Measurements from ENCODE around the gene BMP2K. TPM values are rescaled to one million over a fixed set of nuclear protein-coding genes. Genes with fewer than 3 reads are reported as not detected.
"Not testable (repeated sequence)": the region's sequence is repeated elsewhere in the genome, so short reads cannot be mapped to it uniquely, and the experiment has no call there.

Gene BMP2K
- total and polyA plus RNA-seq, 3 donors from 2014 or later, result 64.9 to 110 (median 102) TPM

DNA sequence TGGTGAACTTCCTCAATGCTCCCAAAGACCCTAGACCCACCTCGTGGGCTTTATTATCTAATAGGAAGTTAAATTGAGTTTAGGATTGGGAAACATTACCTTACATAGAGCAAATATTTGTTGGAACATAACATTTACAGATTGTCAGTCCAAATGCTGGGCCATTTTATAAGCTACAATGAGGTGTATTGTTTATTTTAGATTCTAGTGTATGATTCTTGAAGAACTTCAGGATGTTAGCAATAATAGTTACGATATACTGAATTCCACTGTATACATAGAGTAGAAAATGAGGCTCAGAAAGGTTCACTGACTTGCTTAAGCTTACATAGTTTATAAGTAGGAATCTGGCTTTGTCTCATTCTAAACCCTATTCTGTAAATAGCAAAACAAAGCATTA lies 125.7 kb downstream of the BMP2K start:
- TF ChIP-seq, protein P1, sequence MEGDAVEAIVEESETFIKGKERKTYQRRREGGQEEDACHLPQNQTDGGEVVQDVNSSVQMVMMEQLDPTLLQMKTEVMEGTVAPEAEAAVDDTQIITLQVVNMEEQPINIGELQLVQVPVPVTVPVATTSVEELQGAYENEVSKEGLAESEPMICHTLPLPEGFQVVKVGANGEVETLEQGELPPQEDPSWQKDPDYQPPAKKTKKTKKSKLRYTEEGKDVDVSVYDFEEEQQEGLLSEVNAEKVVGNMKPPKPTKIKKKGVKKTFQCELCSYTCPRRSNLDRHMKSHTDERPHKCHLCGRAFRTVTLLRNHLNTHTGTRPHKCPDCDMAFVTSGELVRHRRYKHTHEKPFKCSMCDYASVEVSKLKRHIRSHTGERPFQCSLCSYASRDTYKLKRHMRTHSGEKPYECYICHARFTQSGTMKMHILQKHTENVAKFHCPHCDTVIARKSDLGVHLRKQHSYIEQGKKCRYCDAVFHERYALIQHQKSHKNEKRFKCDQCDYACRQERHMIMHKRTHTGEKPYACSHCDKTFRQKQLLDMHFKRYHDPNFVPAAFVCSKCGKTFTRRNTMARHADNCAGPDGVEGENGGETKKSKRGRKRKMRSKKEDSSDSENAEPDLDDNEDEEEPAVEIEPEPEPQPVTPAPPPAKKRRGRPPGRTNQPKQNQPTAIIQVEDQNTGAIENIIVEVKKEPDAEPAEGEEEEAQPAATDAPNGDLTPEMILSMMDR (IDR thresholded peaks at IDR 0.05), result no peak
- no peak for TF ChIP-seq POLR2A (IDR thresholded peaks at IDR 0.05)
- no peak for DNase-seq
- Histone ChIP-seq H3K4me1 (no peaks in the 10 kb centered on the region), H3K27me3 (no peaks in the 10 kb centered on the region), H3K36me3 (ENCODE audit: low read depth, missing control alignments) (no peaks in the 10 kb centered on the region), H3K9me3 (no peaks in the 10 kb centered on the region), H3K27ac (no peak overlapping the region), H3K4me3 (no peak overlapping the region)
- intact Hi-C loops (cut with DNase I; ENCODE audit: low total_unique reads), result no loop called here
- 80 to 93% methylated on average over 2 of the region's 2 CpGs for WGBS, 2 donors

DNA sequence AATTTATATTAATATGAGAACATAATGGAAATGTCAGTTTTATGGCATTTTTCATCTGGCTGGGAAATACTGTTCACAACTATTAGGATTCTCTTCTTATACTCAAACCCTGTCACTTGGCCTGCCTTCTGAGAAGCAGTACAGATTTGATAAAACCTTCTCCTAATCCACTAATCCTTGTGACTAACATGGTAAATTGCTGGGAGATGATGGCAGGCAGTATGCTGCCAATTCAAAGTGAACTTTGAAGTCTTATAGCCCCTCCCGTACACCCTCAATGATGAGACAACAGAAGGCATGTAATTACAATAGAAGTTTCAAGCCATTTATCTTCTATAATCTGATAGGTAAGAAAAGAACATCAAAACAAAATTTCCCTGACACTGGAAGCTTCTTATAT lies 126.1 kb downstream of the BMP2K start:
- no peak for TF ChIP-seq POLR2A (IDR thresholded peaks at IDR 0.05)
- TF ChIP-seq, protein P1 (IDR thresholded peaks at IDR 0.05), result no peak
- WGBS, 2 donors, result 81 to 100% methylated on average over 1 of the region's 1 CpG
- Histone ChIP-seq H3K36me3 (ENCODE audit: low read depth, missing control alignments) (no peaks in the 10 kb centered on the region), H3K27ac (no peak overlapping the region), H3K27me3 (no peaks in the 10 kb centered on the region), H3K9me3 (no peaks in the 10 kb centered on the region), H3K4me1 (no peaks in the 10 kb centered on the region), H3K4me3 (no peak overlapping the region)
- intact Hi-C loops (cut with DNase I; ENCODE audit: low total_unique reads), result no loop called here
- DNase-seq, result no peak

DNA sequence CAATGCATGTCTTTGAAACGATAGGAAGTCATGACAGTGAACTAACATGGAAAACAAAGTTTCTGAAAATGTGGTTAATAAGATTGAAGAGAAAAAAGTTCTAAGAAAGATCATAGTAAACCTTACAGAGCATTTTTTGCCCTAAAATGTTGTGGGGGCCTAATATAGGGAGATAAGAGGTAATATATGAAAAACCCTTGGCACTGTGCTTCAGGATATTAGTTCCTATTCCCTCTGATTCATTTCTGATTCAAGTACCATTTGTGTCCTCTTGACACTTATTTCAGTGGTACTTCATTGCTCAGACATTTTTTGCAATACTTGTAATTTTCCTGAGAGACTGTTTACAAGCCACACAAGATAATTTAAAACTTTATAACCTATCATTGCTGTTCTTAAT lies 128.0 kb downstream of the BMP2K start:
- DNase-seq, result no peak
- no peaks in the 10 kb centered on the region for H3K27me3 ChIP-seq
- H3K4me1 ChIP-seq, result no peaks in the 10 kb centered on the region
- TF ChIP-seq POLR2A (IDR thresholded peaks at IDR 0.05), result no peak
- TF ChIP-seq, protein P1 (IDR thresholded peaks at IDR 0.05), result no peak
- 63 to 65% methylated on average over 1 of the region's 1 CpG for WGBS, 2 donors
- no peaks in the 10 kb centered on the region for H3K9me3 ChIP-seq
- no peaks in the 10 kb centered on the region for H3K36me3 ChIP-seq (ENCODE audit: low read depth, missing control alignments)
- H3K4me3 ChIP-seq, result no peak overlapping the region
- no peak overlapping the region for H3K27ac ChIP-seq
- intact Hi-C loops (cut with DNase I; ENCODE audit: low total_unique reads), result no loop called here

DNA sequence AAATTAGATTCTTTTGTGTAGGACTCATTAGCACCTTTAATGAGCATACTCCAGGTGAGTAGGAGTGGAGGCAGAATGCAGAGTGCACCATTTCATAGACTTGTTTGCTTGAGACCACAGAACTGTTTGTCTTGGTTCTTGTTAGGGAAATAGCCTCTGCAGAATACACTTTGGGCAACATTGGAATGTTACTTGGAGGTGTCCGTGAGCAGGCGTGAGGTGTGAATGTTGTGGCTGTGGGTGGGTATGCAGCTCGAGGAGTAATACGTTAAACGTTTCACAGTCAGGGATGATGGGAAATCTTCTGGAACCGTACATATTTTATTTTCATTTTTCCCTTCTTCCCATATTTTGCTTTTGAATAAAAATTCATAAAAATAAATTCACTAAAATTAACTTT lies 131.5 kb downstream of the BMP2K start:
- Histone ChIP-seq H3K4me3 (no peak overlapping the region), H3K27ac (no peak overlapping the region), H3K4me1 (no peaks in the 10 kb centered on the region), H3K9me3 (no peaks in the 10 kb centered on the region), H3K36me3 (ENCODE audit: low read depth, missing control alignments) (no peaks in the 10 kb centered on the region), H3K27me3 (no peaks in the 10 kb centered on the region)
- no peak for DNase-seq
- intact Hi-C loops (cut with DNase I; ENCODE audit: low total_unique reads), result no loop called here
- WGBS, 2 donors, result 91% methylated on average over 6 of the region's 6 CpGs
- no peak for TF ChIP-seq POLR2A (IDR thresholded peaks at IDR 0.05)

DNA sequence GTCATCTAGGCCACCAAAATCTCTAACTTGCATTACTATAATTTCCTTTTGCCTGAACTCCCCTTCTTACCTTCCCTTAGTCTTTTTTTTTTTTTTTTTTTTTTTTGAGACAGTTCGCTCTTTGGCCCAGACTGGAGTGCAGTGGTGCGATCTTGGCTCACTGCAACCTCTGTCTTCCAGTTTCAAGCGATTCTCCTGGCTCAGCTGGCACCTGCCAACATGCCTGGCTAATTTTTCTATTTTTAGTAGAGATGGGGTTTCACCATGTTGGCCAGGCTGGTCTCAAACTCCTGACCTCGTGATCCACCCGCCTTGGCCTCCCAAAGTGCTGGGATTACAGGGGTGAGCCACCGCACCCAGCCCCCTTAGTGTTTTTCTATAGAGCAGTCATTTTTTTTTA lies 132.8 kb downstream of the BMP2K start:
- intact Hi-C loops (cut with DNase I; ENCODE audit: low total_unique reads); H3K27me3 ChIP-seq; H3K36me3 ChIP-seq (ENCODE audit: low read depth, missing control alignments); DNase-seq; H3K9me3 ChIP-seq; H3K4me3 ChIP-seq; H3K4me1 ChIP-seq; H3K27ac ChIP-seq: not testable (repeated sequence)
- WGBS, 2 donors, result 94% methylated on average over 6 of the region's 6 CpGs

DNA sequence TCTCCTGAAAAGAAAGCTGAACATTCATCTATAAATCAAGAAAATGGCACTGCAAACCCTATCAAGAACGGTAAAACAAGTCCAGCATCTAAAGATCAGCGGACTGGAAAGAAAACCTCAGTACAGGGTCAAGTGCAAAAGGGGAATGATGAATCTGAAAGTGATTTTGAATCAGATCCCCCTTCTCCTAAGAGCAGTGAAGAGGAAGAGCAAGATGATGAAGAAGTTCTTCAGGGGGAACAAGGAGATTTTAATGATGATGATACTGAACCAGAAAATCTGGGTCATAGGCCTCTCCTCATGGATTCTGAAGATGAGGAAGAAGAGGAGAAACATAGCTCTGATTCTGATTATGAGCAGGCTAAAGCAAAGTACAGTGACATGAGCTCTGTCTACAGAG lies 134.5 kb downstream of the BMP2K start:
- H3K4me3 ChIP-seq, result no peak overlapping the region
- TF ChIP-seq, protein P1 (IDR thresholded peaks at IDR 0.05), result no peak
- TF ChIP-seq POLR2A (IDR thresholded peaks at IDR 0.05), result no peak
- H3K36me3 ChIP-seq (ENCODE audit: low read depth, missing control alignments), result no peaks in the 10 kb centered on the region
- no peak for DNase-seq
- H3K27ac ChIP-seq, result no peak overlapping the region
- 79 to 85% methylated on average over 2 of the region's 2 CpGs for WGBS, 2 donors
- intact Hi-C loops (cut with DNase I; ENCODE audit: low total_unique reads), result no loop called here
- no peaks in the 10 kb centered on the region for H3K4me1 ChIP-seq
- no peaks in the 10 kb centered on the region for H3K9me3 ChIP-seq
- no peaks in the 10 kb centered on the region for H3K27me3 ChIP-seq

All from testis (tissue), 3 donors.